Measurements from ENCODE around the gene CHKA.

Gene CHKA

DNA sequence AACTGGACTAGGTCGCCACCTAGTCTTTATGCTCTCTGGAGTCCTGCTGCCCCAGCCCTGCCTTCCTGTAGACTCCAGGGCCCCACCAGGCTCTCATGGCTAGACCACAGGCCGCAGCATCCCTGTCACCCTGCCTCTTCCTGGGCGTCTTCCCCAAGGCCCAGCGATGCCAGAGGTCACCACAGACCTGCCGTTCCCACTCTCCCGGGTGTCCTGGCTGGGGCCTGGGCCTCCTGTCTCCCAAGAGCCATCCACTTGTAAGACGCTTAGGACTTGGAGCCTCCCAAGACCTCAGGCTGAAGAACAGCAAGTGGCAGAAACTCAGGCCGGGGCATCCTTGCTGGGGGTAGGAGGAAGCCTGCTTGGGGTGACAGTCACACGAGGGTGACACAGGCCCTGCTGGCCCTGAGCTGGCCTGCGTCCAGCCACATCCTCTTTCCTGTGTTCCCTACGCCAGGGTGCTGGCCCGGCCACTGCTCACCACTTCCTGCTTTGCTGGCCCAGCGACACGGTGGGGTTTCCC is 84.4 kb downstream of the CHKA start:
- peak; percentile 49 for TF ChIP-seq POLR2AphosphoS5 (IDR thresholded peaks at IDR 0.05; ENCODE audit: low read depth, low read length)
- no peak for TF ChIP-seq FOXP2 (optimal IDR thresholded peaks at IDR 0.05; ENCODE audit: borderline replicate concordance, extremely low read depth, extremely low read length, insufficient read depth)
- no peak for TF ChIP-seq TAF1 (IDR thresholded peaks at IDR 0.05; ENCODE audit: borderline replicate concordance, insufficient read depth, low read length)

DNA sequence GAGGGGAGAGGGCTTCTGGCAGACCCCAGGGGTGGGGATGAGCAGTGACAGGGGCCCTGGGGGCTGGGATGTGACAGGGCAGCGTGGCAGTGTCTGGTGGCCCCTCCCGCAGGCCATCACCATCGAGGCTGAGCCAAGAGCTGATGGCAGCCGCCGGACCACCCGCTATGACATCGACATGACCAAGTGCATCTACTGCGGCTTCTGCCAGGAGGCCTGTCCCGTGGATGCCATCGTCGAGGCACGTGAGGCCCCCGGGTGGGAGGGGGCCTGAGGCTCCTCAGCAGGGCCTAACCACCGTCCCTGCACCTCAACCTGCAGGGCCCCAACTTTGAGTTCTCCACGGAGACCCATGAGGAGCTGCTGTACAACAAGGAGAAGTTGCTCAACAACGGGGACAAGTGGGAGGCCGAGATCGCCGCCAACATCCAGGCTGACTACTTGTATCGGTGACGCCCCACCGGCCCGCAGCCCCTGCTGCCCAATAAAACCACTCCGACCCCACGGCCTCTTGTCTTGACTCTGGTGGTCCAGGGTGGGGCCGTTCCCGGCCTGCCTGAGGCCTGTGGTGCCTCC is 85.0 kb downstream of the CHKA start:
- TF ChIP-seq SIN3A (IDR thresholded peaks at IDR 0.05; ENCODE audit: borderline replicate concordance, insufficient read depth, low read length) (no peak), POLR2AphosphoS5 (IDR thresholded peaks at IDR 0.05; ENCODE audit: low read depth, low read length) (no peak; the same call in 1 of the 2 replicates), FOXP2 (optimal IDR thresholded peaks at IDR 0.05; ENCODE audit: borderline replicate concordance, extremely low read depth, extremely low read length, insufficient read depth) (no peak), TAF1 (IDR thresholded peaks at IDR 0.05; ENCODE audit: borderline replicate concordance, insufficient read depth, low read length) (no peak)
- TF ChIP-seq, protein P1, sequence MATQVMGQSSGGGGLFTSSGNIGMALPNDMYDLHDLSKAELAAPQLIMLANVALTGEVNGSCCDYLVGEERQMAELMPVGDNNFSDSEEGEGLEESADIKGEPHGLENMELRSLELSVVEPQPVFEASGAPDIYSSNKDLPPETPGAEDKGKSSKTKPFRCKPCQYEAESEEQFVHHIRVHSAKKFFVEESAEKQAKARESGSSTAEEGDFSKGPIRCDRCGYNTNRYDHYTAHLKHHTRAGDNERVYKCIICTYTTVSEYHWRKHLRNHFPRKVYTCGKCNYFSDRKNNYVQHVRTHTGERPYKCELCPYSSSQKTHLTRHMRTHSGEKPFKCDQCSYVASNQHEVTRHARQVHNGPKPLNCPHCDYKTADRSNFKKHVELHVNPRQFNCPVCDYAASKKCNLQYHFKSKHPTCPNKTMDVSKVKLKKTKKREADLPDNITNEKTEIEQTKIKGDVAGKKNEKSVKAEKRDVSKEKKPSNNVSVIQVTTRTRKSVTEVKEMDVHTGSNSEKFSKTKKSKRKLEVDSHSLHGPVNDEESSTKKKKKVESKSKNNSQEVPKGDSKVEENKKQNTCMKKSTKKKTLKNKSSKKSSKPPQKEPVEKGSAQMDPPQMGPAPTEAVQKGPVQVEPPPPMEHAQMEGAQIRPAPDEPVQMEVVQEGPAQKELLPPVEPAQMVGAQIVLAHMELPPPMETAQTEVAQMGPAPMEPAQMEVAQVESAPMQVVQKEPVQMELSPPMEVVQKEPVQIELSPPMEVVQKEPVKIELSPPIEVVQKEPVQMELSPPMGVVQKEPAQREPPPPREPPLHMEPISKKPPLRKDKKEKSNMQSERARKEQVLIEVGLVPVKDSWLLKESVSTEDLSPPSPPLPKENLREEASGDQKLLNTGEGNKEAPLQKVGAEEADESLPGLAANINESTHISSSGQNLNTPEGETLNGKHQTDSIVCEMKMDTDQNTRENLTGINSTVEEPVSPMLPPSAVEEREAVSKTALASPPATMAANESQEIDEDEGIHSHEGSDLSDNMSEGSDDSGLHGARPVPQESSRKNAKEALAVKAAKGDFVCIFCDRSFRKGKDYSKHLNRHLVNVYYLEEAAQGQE (IDR thresholded peaks at IDR 0.05; ENCODE audit: insufficient read depth in 1 of 2, low read depth in 2 of 2, low read length in 2 of 2) = no peak

DNA sequence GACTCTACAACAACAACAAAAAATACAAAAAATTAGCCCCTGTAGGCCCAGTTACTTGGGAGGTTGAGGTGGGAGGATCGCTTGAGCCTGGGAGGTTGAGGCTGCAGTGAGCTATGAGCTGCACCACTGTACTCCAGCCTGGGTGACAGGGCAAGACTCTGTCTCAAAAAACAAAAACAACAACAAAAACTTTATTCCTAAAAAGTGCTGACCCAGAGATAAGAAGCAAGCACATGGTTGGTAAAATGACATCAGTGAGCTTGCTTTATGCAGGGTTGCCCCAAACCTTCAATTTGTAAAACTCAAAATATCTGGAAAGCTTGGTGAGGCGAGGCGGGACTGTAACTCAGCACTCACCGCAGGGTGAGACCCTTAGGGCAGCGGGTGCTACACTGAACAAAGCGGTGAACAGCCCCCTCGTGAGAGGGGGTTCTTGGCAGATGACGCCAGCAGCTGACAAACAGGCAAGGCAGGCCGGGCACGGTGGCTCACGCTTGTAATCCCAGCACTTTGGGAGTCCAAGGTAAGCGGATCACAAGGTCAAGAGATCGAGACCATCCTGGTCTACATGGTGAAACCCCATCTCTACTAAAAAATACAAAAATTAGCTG is 85.8 kb downstream of the CHKA start:
- TF ChIP-seq POLR2AphosphoS5 (IDR thresholded peaks at IDR 0.05; ENCODE audit: low read depth, low read length) (no peak), SIN3A (IDR thresholded peaks at IDR 0.05; ENCODE audit: borderline replicate concordance, insufficient read depth, low read length) (no peak)
- TF ChIP-seq, protein P1 (IDR thresholded peaks at IDR 0.05; ENCODE audit: insufficient read depth in 1 of 2, low read depth in 2 of 2, low read length in 2 of 2) = no peak

GRCh38 chr11:68033708-68034045 is 87.5 kb downstream of the CHKA start:
- no peak for TF ChIP-seq FOXP2 (optimal IDR thresholded peaks at IDR 0.05; ENCODE audit: borderline replicate concordance, extremely low read depth, extremely low read length, insufficient read depth)
- no peak for TF ChIP-seq SIN3A (IDR thresholded peaks at IDR 0.05; ENCODE audit: borderline replicate concordance, insufficient read depth, low read length)
- TF ChIP-seq TAF1 (IDR thresholded peaks at IDR 0.05; ENCODE audit: borderline replicate concordance, insufficient read depth, low read length) = no peak
- TF ChIP-seq, protein P1 (IDR thresholded peaks at IDR 0.05; ENCODE audit: insufficient read depth in 1 of 2, low read depth in 2 of 2, low read length in 2 of 2) = no peak
- TF ChIP-seq POLR2AphosphoS5 (IDR thresholded peaks at IDR 0.05; ENCODE audit: low read depth, low read length) = no peak

DNA sequence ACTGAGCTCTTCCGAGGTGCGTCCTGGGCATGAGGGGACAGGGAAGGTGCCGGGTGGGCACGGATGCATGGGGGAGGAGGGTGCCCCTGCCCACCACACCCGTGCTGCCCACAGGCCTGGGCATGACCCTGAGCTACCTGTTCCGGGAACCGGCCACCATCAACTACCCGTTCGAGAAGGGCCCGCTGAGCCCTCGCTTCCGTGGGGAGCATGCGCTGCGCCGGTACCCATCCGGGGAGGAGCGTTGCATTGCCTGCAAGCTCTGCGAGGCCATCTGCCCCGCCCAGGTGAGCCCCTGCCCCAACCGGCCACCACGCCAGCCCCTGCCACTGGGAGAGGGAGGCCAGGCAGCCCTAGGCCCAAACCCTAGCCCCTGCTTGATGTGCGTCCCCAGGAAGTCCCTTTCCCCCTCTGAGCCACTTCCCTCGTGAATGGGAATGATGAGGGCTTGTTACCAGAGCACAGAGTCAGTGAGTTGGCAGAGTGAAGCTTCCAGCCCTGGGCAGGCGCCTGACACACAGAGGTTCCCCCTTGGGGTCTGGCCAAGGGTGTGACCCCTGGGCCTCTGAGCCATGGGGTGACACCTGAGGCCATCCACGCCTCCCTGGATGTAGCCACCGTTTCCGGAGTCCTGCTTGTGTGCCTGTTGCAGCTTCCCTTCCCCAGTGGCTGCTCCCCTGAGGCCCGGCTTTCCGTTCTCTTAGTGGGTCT is 88.0 kb downstream of the CHKA start:
- TF ChIP-seq TAF1 (IDR thresholded peaks at IDR 0.05; ENCODE audit: borderline replicate concordance, insufficient read depth, low read length) (no peak), SIN3A (IDR thresholded peaks at IDR 0.05; ENCODE audit: borderline replicate concordance, insufficient read depth, low read length) (no peak), POLR2AphosphoS5 (IDR thresholded peaks at IDR 0.05; ENCODE audit: low read depth, low read length) (no peak)

- TF ChIP-seq, protein P1 (IDR thresholded peaks at IDR 0.05; ENCODE audit: insufficient read depth in 1 of 2, low read depth in 2 of 2, low read length in 2 of 2) = no peak
- TF ChIP-seq SIN3A (IDR thresholded peaks at IDR 0.05; ENCODE audit: borderline replicate concordance, insufficient read depth, low read length) (no peak), POLR2AphosphoS5 (IDR thresholded peaks at IDR 0.05; ENCODE audit: low read depth, low read length) (no peak), FOXP2 (optimal IDR thresholded peaks at IDR 0.05; ENCODE audit: borderline replicate concordance, extremely low read depth, extremely low read length, insufficient read depth) (no peak), TAF1 (IDR thresholded peaks at IDR 0.05; ENCODE audit: borderline replicate concordance, insufficient read depth, low read length) (no peak)
Measured at GRCh38 chr11:68032003-68032402, 89.2 kb downstream of the CHKA start.
